Activated CD8-positive, alpha-beta T cell treated with anti-CD3 and anti-CD28 coated beads, Interleukin-2, amount 10 ng/mL, durations not matched to agents 7 days and 5 days (primary cell): ENCODE results near the gene PDE4B. TPM values are rescaled to one million over a fixed set of nuclear protein-coding genes. Genes with fewer than 3 reads are reported as not detected.

Experiments used
- ATAC-seq: fragments of 150-1000 bp; cut with Tn5 transposase; one replicate; pipeline ENCODE4 v1.10.0; 2021; ENCODE audit warnings: moderate library complexity
- CTCF ChIA-PET: fragments of 350-600 bp; sonication (Branson Sonifier 250); formaldehyde crosslinking; loops from one replicate; lab custom pipeline; 2021; ENCODE audit warnings: antibody characterized with exemption; lab: Charles Lee
- POLR2A ChIA-PET: fragments of 350-600 bp; sonication (Branson Sonifier 250); formaldehyde crosslinking; loops from one replicate; lab custom pipeline; 2021; ENCODE audit warnings: antibody characterized with exemption; lab: Charles Lee
- DNase-seq: peaks from one replicate; pipeline ENCODE4 v3.0.0-alpha.2; 2020
- H3K27ac Mint-ChIP-seq: one replicate; pipeline ENCODE4 v1.8.0; 2021; ENCODE audit warnings: mild to moderate bottlenecking, mixed read lengths
- H3K27me3 Mint-ChIP-seq: one replicate; pipeline ENCODE4 v1.8.0; 2021; ENCODE audit warnings: low read depth, mixed read lengths
- H3K36me3 Mint-ChIP-seq: one replicate; pipeline ENCODE4 v1.8.0; 2021; ENCODE audit warnings: low read depth, mixed read lengths
- H3K4me1 Mint-ChIP-seq: one replicate; pipeline ENCODE4 v1.8.0; 2021; ENCODE audit warnings: low read depth, mixed read lengths
- H3K4me3 Mint-ChIP-seq: one replicate; pipeline ENCODE4 v1.8.0; 2021; ENCODE audit warnings: mild to moderate bottlenecking, mixed read lengths
- H3K9me3 Mint-ChIP-seq: one replicate; pipeline ENCODE4 v1.8.0; 2022; ENCODE audit warnings: mixed read lengths; ENCODE audit not compliant: insufficient read depth
- total RNA-seq, 2 experiments: library from RNA; stranded (reverse); gene quantifications; one replicate each; pipeline ENCODE4 v1.2.3, GENCODE V29; 2021

Gene PDE4B
- total RNA-seq, 2 experiments from 2014 or later, result 21.4 to 24.3 TPM

- no peaks in the 10 kb centered on the region for H3K36me3 Mint-ChIP-seq
- H3K9me3 Mint-ChIP-seq, result no peaks in the 10 kb centered on the region
- H3K27me3 Mint-ChIP-seq, result no peaks in the 10 kb centered on the region
- no peak overlapping the region for H3K27ac Mint-ChIP-seq
- ATAC-seq, result no peak
- DNase-seq, result no peak
- no peak overlapping the region for H3K4me3 Mint-ChIP-seq
- CTCF ChIA-PET, result interaction anchor here (1.2 to 20.4 kb wide), 7 partner anchors 16 to 189 kb away, joined by 3 to 703 read pairs (median 12); no protein-coding TSS in a partner anchor
- peaks cover 52% of the 10 kb centered on the region for H3K4me1 Mint-ChIP-seq
- POLR2A ChIA-PET, result no interaction called here
These were observed 465.9 kb downstream of the PDE4B start for GRCh38 chr1:66258404-66259105.

- ATAC-seq, result no peak
- H3K36me3 Mint-ChIP-seq, result no peaks in the 10 kb centered on the region
- H3K4me3 Mint-ChIP-seq, result no peak overlapping the region
- DNase-seq, result no peak
- no peak overlapping the region for H3K27ac Mint-ChIP-seq
- no peaks in the 10 kb centered on the region for H3K9me3 Mint-ChIP-seq
- H3K4me1 Mint-ChIP-seq, result peaks cover 53% of the 10 kb centered on the region
- H3K27me3 Mint-ChIP-seq, result no peaks in the 10 kb centered on the region
- CTCF ChIA-PET, result interaction anchor here (1.3 to 2.4 kb wide), 6 partner anchors 14 to 185 kb away, joined by 3 to 26 read pairs (median 4); no protein-coding TSS in a partner anchor
- POLR2A ChIA-PET, result interaction anchor here (2.4 kb wide), 1 partner anchor 70 kb away, joined by 8 read pairs; no protein-coding TSS in a partner anchor
These were observed 468.7 kb downstream of the PDE4B start for GRCh38 chr1:66261364-66261763.

GRCh38 chr1:66262208-66262963 is 469.7 kb downstream of the PDE4B start:
- Mint-ChIP-seq H3K27ac (no peak overlapping the region), H3K36me3 (no peaks in the 10 kb centered on the region), H3K27me3 (no peaks in the 10 kb centered on the region), H3K9me3 (no peaks in the 10 kb centered on the region), H3K4me3 (no peak overlapping the region), H3K4me1 (peaks cover 56% of the 10 kb centered on the region)
- POLR2A ChIA-PET, result no interaction called here
- DNase-seq, result no peak
- CTCF ChIA-PET, result interaction anchor here (1.7 kb wide), 1 partner anchor 18 kb away, joined by 3 read pairs; no protein-coding TSS in a partner anchor
- ATAC-seq, result no peak

- DNase-seq (no peak), ATAC-seq (no peak)
- Mint-ChIP-seq H3K27ac (no peak overlapping the region), H3K9me3 (no peaks in the 10 kb centered on the region), H3K36me3 (no peaks in the 10 kb centered on the region), H3K4me1 (peaks cover 48% of the 10 kb centered on the region), H3K27me3 (no peaks in the 10 kb centered on the region), H3K4me3 (no peak overlapping the region)
- ChIA-PET CTCF (interaction anchor here (0.9 to 3.4 kb wide), 7 partner anchors 11 to 181 kb away, joined by 3 to 18 read pairs (median 5); no protein-coding TSS in a partner anchor), POLR2A (no interaction called here)
These were observed 472.6 kb downstream of the PDE4B start for GRCh38 chr1:66265268-66265667.

GRCh38 chr1:66265796-66266195 is 473.1 kb downstream of the PDE4B start:
- Mint-ChIP-seq H3K9me3 (no peaks in the 10 kb centered on the region), H3K4me1 (peaks cover 47% of the 10 kb centered on the region), H3K4me3 (no peak overlapping the region), H3K27me3 (no peaks in the 10 kb centered on the region), H3K36me3 (no peaks in the 10 kb centered on the region), H3K27ac (no peak overlapping the region)
- ChIA-PET CTCF (interaction anchor here (0.9 to 3.4 kb wide), 3 partner anchors 23 to 180 kb away, joined by 3 to 18 read pairs (median 5); no protein-coding TSS in a partner anchor), POLR2A (no interaction called here)
- DNase-seq (no peak), ATAC-seq (no peak)

- H3K36me3 Mint-ChIP-seq, result no peaks in the 10 kb centered on the region
- DNase-seq (no peak), ATAC-seq (no peak)
- no peak overlapping the region for H3K4me3 Mint-ChIP-seq
- H3K4me1 Mint-ChIP-seq, result peaks cover 45% of the 10 kb centered on the region
- H3K27ac Mint-ChIP-seq, result peak overlapping the region; percentile 5
- ChIA-PET POLR2A (no interaction called here), CTCF (interaction anchor here (0.9 to 3.4 kb wide), 3 partner anchors 24 to 179 kb away, joined by 3 to 18 read pairs (median 5); no protein-coding TSS in a partner anchor)
- H3K9me3 Mint-ChIP-seq, result no peaks in the 10 kb centered on the region
- no peaks in the 10 kb centered on the region for H3K27me3 Mint-ChIP-seq
These were observed 473.7 kb downstream of the PDE4B start for GRCh38 chr1:66266350-66266749.

GRCh38 chr1:66266756-66267155 is 474.1 kb downstream of the PDE4B start:
- Mint-ChIP-seq H3K9me3 (no peaks in the 10 kb centered on the region), H3K4me1 (peaks cover 45% of the 10 kb centered on the region), H3K36me3 (no peaks in the 10 kb centered on the region), H3K27me3 (no peaks in the 10 kb centered on the region), H3K27ac (no peak overlapping the region), H3K4me3 (no peak overlapping the region)
- DNase-seq (no peak), ATAC-seq (no peak)
- CTCF ChIA-PET, result interaction anchor here (0.6 to 3.4 kb wide), 4 partner anchors 9 to 179 kb away, joined by 3 to 18 read pairs (median 5); no protein-coding TSS in a partner anchor
- POLR2A ChIA-PET, result no interaction called here

GRCh38 chr1:66267201-66267940 is 474.7 kb downstream of the PDE4B start:
- DNase-seq, result no peak
- no peak for ATAC-seq
- ChIA-PET CTCF (interaction anchor here (0.6 to 3.4 kb wide), 6 partner anchors 8 to 178 kb away, joined by 3 to 18 read pairs (median 4); no protein-coding TSS in a partner anchor), POLR2A (no interaction called here)
- Mint-ChIP-seq H3K4me3 (no peak overlapping the region), H3K9me3 (no peaks in the 10 kb centered on the region), H3K4me1 (peaks cover 46% of the 10 kb centered on the region), H3K36me3 (no peaks in the 10 kb centered on the region), H3K27me3 (no peaks in the 10 kb centered on the region), H3K27ac (no peak overlapping the region)

- Mint-ChIP-seq H3K27me3 (no peaks in the 10 kb centered on the region), H3K36me3 (peaks cover 3% of the 10 kb centered on the region), H3K27ac (no peak overlapping the region), H3K4me3 (no peak overlapping the region), H3K9me3 (no peaks in the 10 kb centered on the region), H3K4me1 (peaks cover 51% of the 10 kb centered on the region)
- CTCF ChIA-PET, result no interaction called here
- no peak for ATAC-seq
- DNase-seq, result no peak
- POLR2A ChIA-PET, result no interaction called here
These were observed 476.5 kb downstream of the PDE4B start for GRCh38 chr1:66269222-66269621.

- DNase-seq, result no peak
- POLR2A ChIA-PET, result interaction anchor here (1.8 kb wide), 1 partner anchor 62 kb away, joined by 10 read pairs; no protein-coding TSS in a partner anchor
These were observed 477.6 kb downstream of the PDE4B start for GRCh38 chr1:66270119-66270812.

More at GRCh38 chr1:66270119-66270812, 477.6 kb downstream of the PDE4B start:
- no peak for ATAC-seq
- H3K27me3 Mint-ChIP-seq, result no peaks in the 10 kb centered on the region
- peaks cover 6% of the 10 kb centered on the region for H3K36me3 Mint-ChIP-seq
- no peaks in the 10 kb centered on the region for H3K9me3 Mint-ChIP-seq
- CTCF ChIA-PET, result interaction anchor here (0.9 kb wide), 1 partner anchor 176 kb away, joined by 3 read pairs; no protein-coding TSS in a partner anchor
- H3K4me3 Mint-ChIP-seq, result no peak overlapping the region
- H3K27ac Mint-ChIP-seq, result no peak overlapping the region
- H3K4me1 Mint-ChIP-seq, result peaks cover 56% of the 10 kb centered on the region
